GM12865 (cell line): ENCODE measurements around the gene SMARCD1.
"Not testable (repeated sequence)": the region's sequence is repeated elsewhere in the genome, so short reads cannot be mapped to it uniquely, and the experiment has no call there.

Experiments
- DNase-seq: peaks from one replicate; pipeline ENCODE4 v3.0.0; 2010; ENCODE audit warnings: low read depth
- H3K4me3 ChIP-seq: 2 replicates; pipeline ENCODE4 v1.5.1; 2011; ENCODE audit warnings: mild to moderate bottlenecking, low read depth, low read length, control low read depth
- CTCF ChIP-seq: IDR thresholded peaks from 2 replicates; pipeline ENCODE4 v1.5.1; 2011; ENCODE audit warnings: low read length, control low read depth, low read depth, inconsistent platforms; ENCODE audit not compliant: insufficient read depth; ENCODE audit errors: missing control alignments

SMARCD1 gene

GRCh38 chr12:50129290-50129689 is 44.1 kb downstream of the SMARCD1 start:
- no peak for DNase-seq
- TF ChIP-seq CTCF = no peak
- no peak overlapping the region for H3K4me3 ChIP-seq

GRCh38 chr12:50132505-50133135 is 47.5 kb downstream of the SMARCD1 start:
- peak; percentile 66 for DNase-seq
- peak; percentile 54 for TF ChIP-seq CTCF
- H3K4me3 ChIP-seq = no peak overlapping the region

DNA sequence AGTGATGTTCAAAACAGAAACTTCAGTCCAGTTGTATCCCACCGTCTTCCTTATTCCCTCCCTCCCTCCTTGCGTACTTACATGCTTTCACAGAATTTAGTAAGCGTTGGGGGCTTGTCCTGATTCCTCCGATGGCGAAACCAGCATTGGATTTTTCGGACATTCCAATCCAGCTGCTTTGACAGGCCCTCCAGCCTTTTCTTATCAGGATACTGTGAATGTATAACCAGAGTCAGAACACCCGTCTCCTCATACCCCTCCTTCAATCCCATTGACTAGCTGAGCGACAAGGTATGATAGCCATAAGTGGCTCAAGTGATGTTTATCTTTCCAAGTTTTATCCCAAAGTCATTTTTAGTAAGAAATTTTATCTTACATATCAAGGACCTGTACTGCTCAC is 57.9 kb downstream of the SMARCD1 start:
- no peak overlapping the region for H3K4me3 ChIP-seq
- no peak for DNase-seq
- no peak for TF ChIP-seq CTCF

- no peak overlapping the region for H3K4me3 ChIP-seq
- no peak for TF ChIP-seq CTCF
- DNase-seq = no peak
Measured at GRCh38 chr12:50145439-50145838, 60.3 kb downstream of the SMARCD1 start.

- DNase-seq = no peak
- H3K4me3 ChIP-seq = no peak overlapping the region
- no peak for TF ChIP-seq CTCF
Measured at GRCh38 chr12:50147281-50147680, 62.1 kb downstream of the SMARCD1 start.

GRCh38 chr12:50148011-50148410 is 62.9 kb downstream of the SMARCD1 start:
- DNase-seq, H3K4me3 ChIP-seq: not testable (repeated sequence)

DNA sequence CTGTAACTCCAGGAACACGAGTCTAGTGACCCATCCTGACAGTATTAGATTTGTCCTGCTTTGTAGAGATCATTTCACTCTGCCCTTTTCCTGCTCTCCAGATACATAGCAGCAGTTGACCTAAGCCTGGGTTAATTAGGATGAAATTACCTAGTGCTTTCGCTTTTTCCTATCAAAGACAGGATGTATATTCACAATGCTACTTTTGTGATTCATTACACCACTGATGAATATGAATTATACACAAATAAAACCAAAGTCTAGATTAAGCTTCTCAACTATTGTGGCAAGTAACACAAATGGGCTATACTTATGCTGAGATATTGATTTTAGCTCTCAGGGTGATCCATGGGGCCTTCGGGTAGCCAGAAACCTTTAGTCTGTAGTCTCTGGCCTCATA is 64.2 kb downstream of the SMARCD1 start:
- no peak for DNase-seq
- TF ChIP-seq CTCF = no peak
- no peak overlapping the region for H3K4me3 ChIP-seq
